K562 (cell line): ENCODE results near the gene KIF25. TPM values are rescaled to one million over a fixed set of nuclear protein-coding genes. Genes with fewer than 3 reads are reported as not detected.

ENCODE experiments used
- ATAC-seq: fragments of 200-7000 bp; cut with Tn5 transposase; 3 replicates; pipeline ENCODE4 v1.9.1; 2020; ENCODE audit warnings: moderate library complexity
- BruUV-seq: library from RNA; stranded (reverse); fragments of 400-500 nt; replicated peaks from 2 replicates; lab custom pipeline; 2021; lab: Mats Ljungman, UMichigan
- CTCF ChIA-PET: fragments of 300-600 bp; formaldehyde crosslinking; extraction: SDS; loops from one replicate; lab custom pipeline; 2021; ENCODE audit warnings: low intra/inter-chr PET ratio; lab: Yijun Ruan, JAX
- POLR2A ChIA-PET: fragments of 300-600, 350-650 bp; sonication (Branson Sonifier 250); formaldehyde crosslinking; extraction: SDS; loops from one replicate; lab custom pipeline; 2021; ENCODE audit warnings: antibody characterized with exemption, inconsistent platforms; lab: Yijun Ruan, JAX
- DNase-seq, 4 experiments: peaks; one replicate each; pipeline versions ENCODE4 v3.0.0 to v3.0.0-alpha.2; 2011 to 2018; ENCODE audit warnings: low spot score in 3 of 4, mixed read lengths in 3 of 4; ENCODE audit errors: extremely low read depth in 1 of 4
- FAIRE-seq: peaks from 2 replicates; lab custom pipeline; 2011; peaks lifted over from hg19 to GRCh38; lab: Jason Lieb, UNC
- H2AFZ ChIP-seq: 2 replicates; pipeline ENCODE4 v1.6.0; 2011; ENCODE audit warnings: low read depth, low read length, control low read depth, inconsistent platforms
- H3K27ac ChIP-seq: fragments of 200-600 bp; 3 replicates; pipeline ENCODE4 v1.8.0; 2011; ENCODE audit warnings: low read depth, mild to moderate bottlenecking, control low read depth, inconsistent platforms, low read length, moderate library complexity, mixed read lengths; ENCODE audit errors: extremely low read depth
- H3K27me3 ChIP-seq, 2 experiments: fragments of 300-600 bp in 1 of 2; 2 replicates in 1 of 2; 3 replicates in 1 of 2; pipeline versions ENCODE4 v1.6.0 to v1.8.0; 2011; ENCODE audit warnings: inconsistent platforms in 2 of 2, low read length in 2 of 2, mild to moderate bottlenecking in 1 of 2, mixed read lengths in 1 of 2, moderate library complexity in 1 of 2; ENCODE audit not compliant: control insufficient read depth in 2 of 2, insufficient read depth in 2 of 2
- H3K36me3 ChIP-seq: fragments of 300-600 bp; 3 replicates; pipeline ENCODE4 v1.8.0; 2011; ENCODE audit warnings: mild to moderate bottlenecking, low read length, inconsistent platforms; ENCODE audit not compliant: control insufficient read depth, insufficient read depth
- H3K4me1 ChIP-seq, 2 experiments: fragments of 200-600 bp in 1 of 2; replicated peaks in 1 of 2; 2 replicates in 1 of 2; 3 replicates in 1 of 2; pipeline versions ENCODE4 v1.5.1 to v1.8.0; 2011; ENCODE audit warnings: inconsistent platforms in 2 of 2, low read length in 2 of 2, mild to moderate bottlenecking in 1 of 2, mixed read lengths in 1 of 2, moderate library complexity in 1 of 2; ENCODE audit not compliant: control insufficient read depth in 2 of 2, insufficient read depth in 2 of 2
- H3K4me2 ChIP-seq: 2 replicates; pipeline ENCODE4 v1.6.1; 2011; ENCODE audit warnings: low read length, control low read depth, inconsistent platforms, mixed read lengths; ENCODE audit not compliant: insufficient read depth
- H3K4me3 ChIP-seq: fragments of 200-600 bp; sonication (generic), shearing (Covaris generic); 2 replicates; pipeline ENCODE4 v1.5.1; 2016; ENCODE audit warnings: control low read depth, inconsistent platforms
- H3K79me2 ChIP-seq: fragments of 200-600 bp; 3 replicates; pipeline ENCODE4 v1.8.0; 2011; ENCODE audit warnings: low read length, inconsistent platforms; ENCODE audit not compliant: control insufficient read depth, insufficient read depth
- H3K9ac ChIP-seq, 2 experiments: 2 replicates each; pipeline versions ENCODE4 v1.6.0 to v1.6.1; 2011; ENCODE audit warnings: low read depth in 2 of 2, low read length in 2 of 2, control low read depth in 1 of 2, inconsistent platforms in 1 of 2, mild to moderate bottlenecking in 1 of 2, mixed read lengths in 1 of 2; ENCODE audit not compliant: insufficient read depth in 1 of 2
- H3K9me1 ChIP-seq: one replicate; pipeline ENCODE4 v1.6.0; 2011; ENCODE audit warnings: inconsistent platforms, mild to moderate bottlenecking, low read length, moderate library complexity; ENCODE audit not compliant: control insufficient read depth, insufficient read depth
- H3K9me3 ChIP-seq: replicated peaks from 2 replicates; pipeline ENCODE4 v1.5.1; 2011; ENCODE audit warnings: low read depth, low read length, inconsistent platforms; ENCODE audit not compliant: control insufficient read depth, insufficient read depth
- H4K20me1 ChIP-seq: replicated peaks from 2 replicates; pipeline ENCODE4 v1.6.1; 2011; ENCODE audit warnings: low read length, inconsistent platforms, mixed read lengths; ENCODE audit not compliant: control insufficient read depth, insufficient read depth
- ATF7 ChIP-seq: fragments of 450-650 bp; IDR thresholded peaks from 2 replicates; pipeline ENCODE4 v1.7.1; 2014; ENCODE audit warnings: mild to moderate bottlenecking, moderate library complexity
- BMI1 ChIP-seq: fragments of 150-350 bp; IDR thresholded peaks from 2 replicates; pipeline ENCODE4 v1.6.1; 2014; ENCODE audit warnings: low read length
- FOXA3 ChIP-seq, 2 experiments: fragments of 450-650 bp in 1 of 2; sonication (generic) in 1 of 2; formaldehyde crosslinking; IDR thresholded peaks in 1 of 2; conservative IDR thresholded peaks in 1 of 2; 2 replicates each; pipeline versions ENCODE4 v1.4.0 to v1.8.0; 2020 to 2022; ENCODE audit warnings: mild to moderate bottlenecking in 2 of 2, missing genetic modification reagents in 1 of 2
- FOXK2 ChIP-seq, 2 experiments: fragments of 450-650 bp; IDR thresholded peaks in 1 of 2; conservative IDR thresholded peaks in 1 of 2; 2 replicates each; pipeline ENCODE4 v1.6.1; 2016; ENCODE audit warnings: low read depth in 2 of 2, mild to moderate bottlenecking in 1 of 2
- HMG20B ChIP-seq: fragments of 250-450 bp; sonication (Bioruptor Pico); IDR thresholded peaks from 2 replicates; pipeline ENCODE4 v1.5.0; 2021; ENCODE audit warnings: mild to moderate bottlenecking
- KLF1 ChIP-seq: fragments of 450-650 bp; IDR thresholded peaks from 2 replicates; pipeline ENCODE4 v1.6.1; 2016; ENCODE audit warnings: missing genetic modification characterization, missing compliant biosample characterization
- NR2C2 ChIP-seq, 2 experiments: fragments of 200-800 bp in 1 of 2; sonication (Bioruptor generic) in 1 of 2; sonication (generic) in 1 of 2; formaldehyde crosslinking in 1 of 2; IDR thresholded peaks; 2 replicates each; pipeline versions ENCODE4 v1.6.1 to v1.8.0; 2016 to 2022; ENCODE audit warnings: mild to moderate bottlenecking in 1 of 2, missing compliant biosample characterization in 1 of 2, missing genetic modification characterization in 1 of 2, missing genetic modification reagents in 1 of 2
- NUFIP1 ChIP-seq: fragments of 450-650 bp; IDR thresholded peaks from 2 replicates; pipeline ENCODE4 v1.6.1; 2018; ENCODE audit not compliant: partially characterized antibody
- PHF8 ChIP-seq: fragments of 200-600 bp; sonication (generic); IDR thresholded peaks from 2 replicates; pipeline ENCODE4 v1.6.1; 2012; ENCODE audit warnings: mixed run types, mild to moderate bottlenecking, inconsistent platforms, low read length, moderate library complexity, borderline replicate concordance
- PML ChIP-seq: IDR thresholded peaks from 2 replicates; pipeline ENCODE4 v1.6.1; 2012; ENCODE audit warnings: low read length, inconsistent platforms
- SIN3B ChIP-seq: fragments of 450-650 bp; IDR thresholded peaks from 2 replicates; pipeline ENCODE4 v1.6.1; 2017; ENCODE audit warnings: low read depth, mild to moderate bottlenecking, moderate library complexity
- SMAD1 ChIP-seq: fragments of 150-350 bp; IDR thresholded peaks from 2 replicates; pipeline ENCODE4 v1.6.1; 2014; ENCODE audit warnings: low read length, low read depth; ENCODE audit not compliant: partially characterized antibody
- TBL1XR1 ChIP-seq, 2 experiments: IDR thresholded peaks; 2 replicates each; pipeline ENCODE4 v1.6.1; 2012; ENCODE audit warnings: improper control_type of control experiment in 2 of 2, low read length in 2 of 2, mild to moderate bottlenecking in 1 of 2
- ZKSCAN8 ChIP-seq: fragments of 200-800 bp; sonication (Bioruptor generic); IDR thresholded peaks from 2 replicates; pipeline ENCODE4 v1.6.1; 2016; ENCODE audit warnings: missing genetic modification characterization, missing compliant biosample characterization
- ZNF134 ChIP-seq: fragments of 250-450 bp; sonication (Bioruptor Pico); conservative IDR thresholded peaks from 2 replicates; pipeline ENCODE4 v1.4.0; 2020
- ZNF431 ChIP-seq: sonication (generic); formaldehyde crosslinking; IDR thresholded peaks from 2 replicates; pipeline ENCODE4 v1.8.0; 2022; ENCODE audit warnings: mild to moderate bottlenecking, missing genetic modification reagents
- ZNF445 ChIP-seq: fragments of 250-450 bp; sonication (Bioruptor Pico); IDR thresholded peaks from 2 replicates; pipeline ENCODE4 v1.4.0; 2020; ENCODE audit warnings: low read depth, mild to moderate bottlenecking, moderate library complexity
- WGBS: fragments of 100-300 bp; shearing (Covaris generic); methylation state at CpG from one replicate; pipeline ENCODE4 v1.1.6; 2016; ENCODE audit warnings: low coverage, mixed read lengths; ENCODE audit not compliant: insufficient coverage; ENCODE audit errors: missing lambda C conversion rate; 5-methylcytosine and 5-hydroxymethylcytosine counted together
- in situ Hi-C: fragments of 300-500 bp; cut with MboI; formaldehyde crosslinking; loops from 4 replicates; pipeline ENCODE4 v1.15.0; 2018; ENCODE audit warnings: inconsistent platforms, mixed read lengths
- intact Hi-C: fragments of 100-400 bp; cut with micrococcal nuclease; formaldehyde crosslinking; loops from 2 replicates; pipeline ENCODE4 v1.14.2; 2022
- polyA plus RNA-seq, 8 experiments: library from polyadenylated mRNA; depleted of rRNA in 4 of 8; stranded (reverse) in 5 of 8; unstranded in 3 of 8; fragments of >200 nt; fragmentation: Nextera tagmentation in 2 of 8; fragmentation: Illumina TruSeq in 1 of 8; extraction: Ambion mirVana in 2 of 8; extraction: Trizol in 1 of 8; gene quantifications; 2 replicates each; pipeline versions ENCODE4 v1.2.1 to v1.2.3, GENCODE V29; 2011 to 2014; ENCODE audit warnings: inconsistent platforms in 1 of 8, missing spikeins in 1 of 8
- total RNA-seq, 7 experiments: library from RNA; depleted of rRNA in 6 of 7; stranded (reverse); fragments of >200 nt in 6 of 7; fragmentation: Illumina TruSeq in 2 of 7; extraction: Trizol in 2 of 7; gene quantifications; 2 replicates each; pipeline versions ENCODE4 v1.2.1 to v1.2.3, GENCODE V29; 2011 to 2021; ENCODE audit warnings: low replicate concordance in 1 of 7
- TF ChIP-seq, protein P1 (sequence below), 2 experiments: fragments of 450-650 bp; IDR thresholded peaks; 2 replicates each; pipeline ENCODE4 v1.6.1; 2016
- TF ChIP-seq, protein P2 (sequence below): fragments of 450-650 bp; formaldehyde crosslinking; IDR thresholded peaks from 2 replicates; pipeline ENCODE4 v1.4.0; 2020; ENCODE audit warnings: mild to moderate bottlenecking, moderate library complexity

The KIF25 gene
- total and polyA plus RNA-seq, 9 of the 15 experiments (the other 6 are each of a cell fraction or from before 2014, with no cell fraction given), result 0.04 to 0.49 (median 0.23) TPM; not detected in 5

DNA sequence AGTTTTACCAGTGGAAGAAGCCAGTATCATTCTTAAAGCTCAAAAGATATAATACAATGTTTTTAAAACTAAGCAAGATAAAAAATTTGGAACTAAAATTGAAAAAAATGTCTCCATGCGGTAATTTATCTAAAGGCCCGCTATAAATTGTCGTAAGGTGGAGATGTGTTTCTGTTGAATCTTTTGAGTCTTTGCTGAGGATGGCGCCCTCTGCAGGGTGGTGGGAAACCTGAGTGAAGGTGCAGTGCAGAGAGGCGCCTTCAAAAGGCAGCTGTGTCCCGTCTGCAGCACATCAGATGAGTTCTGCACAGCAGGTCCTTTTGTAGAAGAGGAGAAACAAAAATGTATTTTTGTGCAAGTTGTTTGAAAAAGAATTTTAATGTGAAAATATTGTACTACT lies 29.4 kb upstream of the KIF25 start (continued):
- TF ChIP-seq, protein P1, sequence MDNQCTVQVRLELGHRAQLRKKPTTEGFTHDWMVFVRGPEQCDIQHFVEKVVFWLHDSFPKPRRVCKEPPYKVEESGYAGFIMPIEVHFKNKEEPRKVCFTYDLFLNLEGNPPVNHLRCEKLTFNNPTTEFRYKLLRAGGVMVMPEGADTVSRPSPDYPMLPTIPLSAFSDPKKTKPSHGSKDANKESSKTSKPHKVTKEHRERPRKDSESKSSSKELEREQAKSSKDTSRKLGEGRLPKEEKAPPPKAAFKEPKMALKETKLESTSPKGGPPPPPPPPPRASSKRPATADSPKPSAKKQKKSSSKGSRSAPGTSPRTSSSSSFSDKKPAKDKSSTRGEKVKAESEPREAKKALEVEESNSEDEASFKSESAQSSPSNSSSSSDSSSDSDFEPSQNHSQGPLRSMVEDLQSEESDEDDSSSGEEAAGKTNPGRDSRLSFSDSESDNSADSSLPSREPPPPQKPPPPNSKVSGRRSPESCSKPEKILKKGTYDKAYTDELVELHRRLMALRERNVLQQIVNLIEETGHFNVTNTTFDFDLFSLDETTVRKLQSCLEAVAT (IDR thresholded peaks at IDR 0.05), result peak in 1 of 2 experiments; percentile 73; a peak in 2 of 4 replicates
- TF ChIP-seq, all 486 proteins: peak for 7

DNA sequence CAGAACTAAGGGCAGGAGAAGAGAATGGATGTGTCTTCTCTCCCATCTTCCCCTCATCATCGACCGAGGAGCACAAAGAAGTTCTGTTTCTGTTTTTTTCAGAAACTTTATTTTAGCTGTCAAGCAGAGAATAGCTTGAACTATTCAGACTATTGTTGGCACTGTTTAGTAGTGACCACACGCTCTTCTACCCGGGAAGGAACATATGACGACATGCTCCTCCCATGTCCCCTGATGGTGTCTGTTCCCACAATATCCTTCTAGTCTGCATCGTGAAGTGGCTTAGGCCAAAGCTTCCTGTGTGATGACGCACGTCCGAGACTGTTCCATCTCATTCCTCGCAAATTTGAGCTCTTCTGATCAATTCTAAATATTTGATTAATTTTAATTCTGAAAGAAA lies 27.2 kb upstream of the KIF25 start:
- Histone ChIP-seq H2AFZ (no peak overlapping the region), H3K9me1 (peaks cover 3% of the 10 kb centered on the region)
- no peak for TF ChIP-seq TBL1XR1 (IDR thresholded peaks at IDR 0.05; ENCODE audit: low read length in 2 of 2)
- TF ChIP-seq KLF1 (tag), result no peak
- no peak for TF ChIP-seq NUFIP1
- TF ChIP-seq, protein P2, sequence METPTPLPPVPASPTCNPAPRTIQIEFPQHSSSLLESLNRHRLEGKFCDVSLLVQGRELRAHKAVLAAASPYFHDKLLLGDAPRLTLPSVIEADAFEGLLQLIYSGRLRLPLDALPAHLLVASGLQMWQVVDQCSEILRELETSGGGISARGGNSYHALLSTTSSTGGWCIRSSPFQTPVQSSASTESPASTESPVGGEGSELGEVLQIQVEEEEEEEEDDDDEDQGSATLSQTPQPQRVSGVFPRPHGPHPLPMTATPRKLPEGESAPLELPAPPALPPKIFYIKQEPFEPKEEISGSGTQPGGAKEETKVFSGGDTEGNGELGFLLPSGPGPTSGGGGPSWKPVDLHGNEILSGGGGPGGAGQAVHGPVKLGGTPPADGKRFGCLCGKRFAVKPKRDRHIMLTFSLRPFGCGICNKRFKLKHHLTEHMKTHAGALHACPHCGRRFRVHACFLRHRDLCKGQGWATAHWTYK (CRISPR knock-in tag), result no peak
- TF ChIP-seq FOXA3 (CRISPR knock-in tag; conservative IDR thresholded peaks at IDR 0.05 in 1 of 2, IDR thresholded peaks at IDR 0.05 in 1 of 2), result no peak
- TF ChIP-seq ZKSCAN8 (CRISPR knock-in tag), result no peak
- TF ChIP-seq SMAD1, result no peak
- TF ChIP-seq PML, result no peak
- no peak for TF ChIP-seq ATF7
- no peak for TF ChIP-seq SIN3B
- no peak for TF ChIP-seq ZNF431
- TF ChIP-seq NR2C2 (CRISPR knock-in tag; IDR thresholded peaks at IDR 0.05), result no peak
- no peak for TF ChIP-seq NR2C2 (tag; IDR thresholded peaks at IDR 0.05)
- no peak for TF ChIP-seq FOXK2 (conservative IDR thresholded peaks at IDR 0.05 in 1 of 2, IDR thresholded peaks at IDR 0.05 in 1 of 2; ENCODE audit: low read depth in 2 of 2)
- TF ChIP-seq PHF8, result no peak
- TF ChIP-seq ZNF134 (CRISPR knock-in tag), result no peak
- no peak for TF ChIP-seq HMG20B
- TF ChIP-seq BMI1, result no peak
- TF ChIP-seq ZNF445 (CRISPR knock-in tag), result no peak
- TF ChIP-seq, all 486 proteins: peak for 0
- Histone ChIP-seq H3K9ac (no peak overlapping the region), H3K4me1 (no peaks in the 10 kb centered on the region), H4K20me1 (no peaks in the 10 kb centered on the region; the same call in 1 of the 2 replicates), H3K36me3 (peaks cover 52% of the 10 kb centered on the region), H3K9me3 (no peaks in the 10 kb centered on the region), H3K27ac (no peak overlapping the region), H3K4me2 (no peak overlapping the region), H3K27me3 (no peaks in the 10 kb centered on the region; a peak in 1 of 5 replicates), H3K4me3 (no peak overlapping the region), H3K79me2 (no peaks in the 10 kb centered on the region)
- CTCF ChIA-PET, result no interaction called here
- ATAC-seq (no peak), DNase-seq (no peak), FAIRE-seq (no peak)
- 93% methylated on average over 10 of the region's 10 CpGs for WGBS
- intact Hi-C loops (no loop called here), in situ Hi-C loops (no loop called here)
- POLR2A ChIA-PET, result no interaction called here
- no TSS peak for BruUV-seq
